Measurements from ENCODE around the gene IL16.

IL16 gene

DNA sequence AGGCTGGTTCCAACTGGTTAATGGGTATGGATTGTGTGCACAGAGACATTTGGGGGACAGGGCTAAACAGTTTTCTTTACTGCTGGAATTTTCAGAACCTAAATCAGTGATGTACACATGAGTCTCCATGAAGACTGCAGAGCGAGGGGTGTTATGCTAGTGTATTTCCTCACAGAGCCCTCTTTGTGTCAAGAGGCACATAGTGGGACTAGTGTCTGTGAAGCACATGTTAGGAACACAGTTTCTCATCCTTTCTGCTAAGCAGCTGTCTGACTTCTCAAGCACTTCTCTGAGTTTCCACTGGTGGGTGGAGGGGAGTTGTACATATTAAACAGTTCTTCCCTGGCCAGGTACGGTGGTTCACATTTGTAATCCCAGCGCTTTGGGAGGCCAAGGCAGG, 136.7 kb downstream of the IL16 start:
- Histone ChIP-seq H3K4me2 (ENCODE audit: low read depth, low read length) (no peak overlapping the region), H3K27me3 (replicated peaks; ENCODE audit: insufficient read depth, low read length) (no peaks in the 10 kb centered on the region)

DNA sequence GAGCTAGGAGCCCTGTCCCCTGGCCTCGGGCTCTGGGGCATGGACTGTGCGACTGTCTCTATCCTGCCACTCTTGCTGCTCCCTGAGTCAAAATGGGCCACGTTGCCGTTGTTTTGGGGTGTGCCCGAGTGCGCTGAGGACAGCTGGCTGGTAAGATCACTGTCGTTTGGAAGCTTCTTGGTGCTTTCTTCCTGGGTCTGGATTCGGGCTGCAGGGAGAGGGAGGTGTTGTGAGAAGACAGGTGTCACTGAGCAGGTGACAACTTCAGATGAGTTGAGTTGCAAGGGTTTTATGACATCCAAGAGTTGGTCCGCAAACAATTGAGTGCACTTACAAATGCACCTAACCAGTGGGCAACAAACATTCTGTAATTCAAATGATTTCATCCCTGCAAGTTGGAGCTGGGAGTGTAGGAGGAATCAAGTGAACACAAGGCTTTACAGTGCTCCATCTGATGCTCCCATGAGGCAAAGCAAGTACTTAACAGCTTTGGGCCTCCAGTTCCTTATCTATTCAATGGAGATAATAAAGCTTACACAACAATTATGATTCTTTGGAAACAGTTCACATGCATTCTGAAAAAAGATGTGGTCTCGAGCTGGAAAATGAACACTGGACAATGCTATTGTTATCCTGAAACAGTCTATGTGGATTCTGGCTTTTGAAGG, 138.2 kb downstream of the IL16 start:
- Histone ChIP-seq H3K4me2 (ENCODE audit: low read depth, low read length) (no peak overlapping the region), H3K27ac (ENCODE audit: low read length) (no peak overlapping the region), H3K9me3 (replicated peaks; ENCODE audit: insufficient read depth, low read length) (no peaks in the 10 kb centered on the region), H3K27me3 (replicated peaks; ENCODE audit: insufficient read depth, low read length) (no peaks in the 10 kb centered on the region), H3K9ac (ENCODE audit: low read length) (no peak overlapping the region), H4K20me1 (ENCODE audit: insufficient read depth, low read length) (no peaks in the 10 kb centered on the region), H3K9me2 (replicated peaks; ENCODE audit: insufficient read depth, low read length) (no peaks in the 10 kb centered on the region), H2AFZ (ENCODE audit: low read length) (no peak overlapping the region), H3F3A (ENCODE audit: insufficient read depth, low read length) (0 out of 2 replicates have a peak, but pooled peaks cover 12% of the 10 kb centered on the region), H3K36me3 (replicated peaks; ENCODE audit: insufficient read depth, low read length) (no peaks in the 10 kb centered on the region), H3K4me1 (ENCODE audit: low read length) (peaks cover 19% of the 10 kb centered on the region), H3K79me2 (ENCODE audit: low read length) (peaks cover 9% of the 10 kb centered on the region), H3K4me3 (ENCODE audit: low read length) (no peak overlapping the region)
- TF ChIP-seq, protein P1, sequence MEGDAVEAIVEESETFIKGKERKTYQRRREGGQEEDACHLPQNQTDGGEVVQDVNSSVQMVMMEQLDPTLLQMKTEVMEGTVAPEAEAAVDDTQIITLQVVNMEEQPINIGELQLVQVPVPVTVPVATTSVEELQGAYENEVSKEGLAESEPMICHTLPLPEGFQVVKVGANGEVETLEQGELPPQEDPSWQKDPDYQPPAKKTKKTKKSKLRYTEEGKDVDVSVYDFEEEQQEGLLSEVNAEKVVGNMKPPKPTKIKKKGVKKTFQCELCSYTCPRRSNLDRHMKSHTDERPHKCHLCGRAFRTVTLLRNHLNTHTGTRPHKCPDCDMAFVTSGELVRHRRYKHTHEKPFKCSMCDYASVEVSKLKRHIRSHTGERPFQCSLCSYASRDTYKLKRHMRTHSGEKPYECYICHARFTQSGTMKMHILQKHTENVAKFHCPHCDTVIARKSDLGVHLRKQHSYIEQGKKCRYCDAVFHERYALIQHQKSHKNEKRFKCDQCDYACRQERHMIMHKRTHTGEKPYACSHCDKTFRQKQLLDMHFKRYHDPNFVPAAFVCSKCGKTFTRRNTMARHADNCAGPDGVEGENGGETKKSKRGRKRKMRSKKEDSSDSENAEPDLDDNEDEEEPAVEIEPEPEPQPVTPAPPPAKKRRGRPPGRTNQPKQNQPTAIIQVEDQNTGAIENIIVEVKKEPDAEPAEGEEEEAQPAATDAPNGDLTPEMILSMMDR (IDR thresholded peaks at IDR 0.05; ENCODE audit: low read length) = no peak
- TF ChIP-seq EZH2phosphoT487 (IDR thresholded peaks at IDR 0.05; ENCODE audit: low read length) = no peak
- no peak for TF ChIP-seq EZH2 (optimal IDR thresholded peaks at IDR 0.05; ENCODE audit: low read depth, low read length)
- DNase-seq = no peak

More for the DNA sequence above, 136.7 kb downstream of the IL16 start:
- Histone ChIP-seq H3K9me2 (replicated peaks; ENCODE audit: insufficient read depth, low read length) (no peaks in the 10 kb centered on the region), H3F3A (ENCODE audit: insufficient read depth, low read length) (0 out of 2 replicates have a peak, but pooled peaks cover 12% of the 10 kb centered on the region), H3K9ac (ENCODE audit: low read length) (no peak overlapping the region), H3K4me3 (ENCODE audit: low read length) (no peak overlapping the region), H3K27ac (ENCODE audit: low read length) (no peak overlapping the region), H3K79me2 (ENCODE audit: low read length) (peaks cover 23% of the 10 kb centered on the region), H4K20me1 (ENCODE audit: insufficient read depth, low read length) (no peaks in the 10 kb centered on the region), H3K9me3 (replicated peaks; ENCODE audit: insufficient read depth, low read length) (no peaks in the 10 kb centered on the region), H2AFZ (ENCODE audit: low read length) (no peak overlapping the region), H3K36me3 (replicated peaks; ENCODE audit: insufficient read depth, low read length) (no peaks in the 10 kb centered on the region), H3K4me1 (ENCODE audit: low read length) (peaks cover 33% of the 10 kb centered on the region)
- TF ChIP-seq, protein P1 (IDR thresholded peaks at IDR 0.05; ENCODE audit: low read length) = no peak
- TF ChIP-seq EZH2phosphoT487 (IDR thresholded peaks at IDR 0.05; ENCODE audit: low read length) (no peak), EZH2 (optimal IDR thresholded peaks at IDR 0.05; ENCODE audit: low read depth, low read length) (no peak)
- DNase-seq = no peak

DNA sequence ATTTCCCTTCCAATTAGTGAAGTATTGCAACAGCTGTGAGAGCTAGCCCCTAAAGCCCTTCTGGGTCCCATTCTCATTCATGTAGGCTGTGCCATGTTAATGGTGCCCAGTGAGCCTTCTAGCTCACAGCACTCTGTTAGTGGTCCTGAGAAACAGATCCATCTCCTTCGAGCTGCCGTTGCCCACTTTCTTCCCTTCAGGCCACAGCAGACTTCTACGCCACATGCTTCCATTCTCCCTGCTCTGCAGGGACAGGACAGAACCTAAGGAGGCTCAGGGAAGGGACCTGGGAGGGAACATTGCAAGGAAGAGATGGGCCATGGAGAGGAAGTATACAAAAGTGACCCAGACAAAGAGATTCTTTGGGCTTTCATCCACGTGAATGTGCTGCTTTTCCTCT, 139.0 kb downstream of the IL16 start:
- 0 out of 2 replicates have a peak, but pooled peaks cover 8% of the 10 kb centered on the region for H3F3A ChIP-seq (ENCODE audit: insufficient read depth, low read length)
- H3K9me2 ChIP-seq (replicated peaks; ENCODE audit: insufficient read depth, low read length) = no peaks in the 10 kb centered on the region
- no peaks in the 10 kb centered on the region for H3K27me3 ChIP-seq (replicated peaks; ENCODE audit: insufficient read depth, low read length)
- H4K20me1 ChIP-seq (ENCODE audit: insufficient read depth, low read length) = no peaks in the 10 kb centered on the region
- H3K79me2 ChIP-seq (ENCODE audit: low read length) = peaks cover 9% of the 10 kb centered on the region; the same call in 1 of the 2 replicates
- no peak overlapping the region for H2AFZ ChIP-seq (ENCODE audit: low read length)
- no peak overlapping the region for H3K4me3 ChIP-seq (ENCODE audit: low read length)
- peaks cover 13% of the 10 kb centered on the region for H3K4me1 ChIP-seq (ENCODE audit: low read length)
- H3K9ac ChIP-seq (ENCODE audit: low read length) = no peak overlapping the region
- TF ChIP-seq EZH2 (optimal IDR thresholded peaks at IDR 0.05; ENCODE audit: low read depth, low read length) (no peak), EZH2phosphoT487 (IDR thresholded peaks at IDR 0.05; ENCODE audit: low read length) (no peak)
- TF ChIP-seq, protein P1 (IDR thresholded peaks at IDR 0.05; ENCODE audit: low read length) = no peak
- no peaks in the 10 kb centered on the region for H3K9me3 ChIP-seq (replicated peaks; ENCODE audit: insufficient read depth, low read length)
- DNase-seq = no peak
- H3K4me2 ChIP-seq (ENCODE audit: low read depth, low read length) = no peak overlapping the region
- H3K36me3 ChIP-seq (replicated peaks; ENCODE audit: insufficient read depth, low read length) = no peaks in the 10 kb centered on the region
- no peak overlapping the region for H3K27ac ChIP-seq (ENCODE audit: low read length)
